HG02642 (cell line): ENCODE results near the gene KLHL29.

Experiments used
- ATAC-seq: cut with Tn5 transposase; IDR thresholded peaks from one replicate; pipeline ENCODE4 v1.9.1; 2021; ENCODE audit warnings: mild to moderate bottlenecking; ENCODE audit not compliant: unreplicated experiment, poor library complexity

The KLHL29 gene

GRCh38 chr2:23419171-23420090, 34.5 kb downstream of the KLHL29 start:
- ATAC-seq: no peak

GRCh38 chr2:23420091-23420839, 35.3 kb downstream of the KLHL29 start:
- no peak for ATAC-seq

- no peak for ATAC-seq
Observed at GRCh38 chr2:23420840-23421476, 36.0 kb downstream of the KLHL29 start.

- ATAC-seq: no peak
Observed at GRCh38 chr2:23422089-23423061, 37.4 kb downstream of the KLHL29 start.

- ATAC-seq: no peak
Observed at GRCh38 chr2:23423062-23423872, 38.3 kb downstream of the KLHL29 start.

GRCh38 chr2:23423873-23424680, 39.1 kb downstream of the KLHL29 start:
- ATAC-seq: no peak

GRCh38 chr2:23425338-23425871, 40.4 kb downstream of the KLHL29 start:
- no peak for ATAC-seq

GRCh38 chr2:23425885-23426262, 40.9 kb downstream of the KLHL29 start:
- ATAC-seq: no peak

GRCh38 chr2:23426263-23426905, 41.4 kb downstream of the KLHL29 start:
- ATAC-seq: no peak

- ATAC-seq: no peak
Observed at GRCh38 chr2:23427350-23427749, 42.4 kb downstream of the KLHL29 start.

- ATAC-seq: no peak
Observed at GRCh38 chr2:23427976-23428375, 43.0 kb downstream of the KLHL29 start.

GRCh38 chr2:23429036-23429435, 44.1 kb downstream of the KLHL29 start:
- no peak for ATAC-seq

GRCh38 chr2:23430263-23430662, 45.3 kb downstream of the KLHL29 start:
- ATAC-seq: no peak

- no peak for ATAC-seq
Observed at GRCh38 chr2:23432531-23432930, 47.6 kb downstream of the KLHL29 start.

GRCh38 chr2:23433282-23433681, 48.3 kb downstream of the KLHL29 start:
- no peak for ATAC-seq

- ATAC-seq: no peak
Observed at GRCh38 chr2:23434721-23435121, 49.7 kb downstream of the KLHL29 start.

GRCh38 chr2:23435250-23436035, 50.5 kb downstream of the KLHL29 start:
- no peak for ATAC-seq
